ENCODE measurements around the gene LCP2. TPM values are rescaled to one million over a fixed set of nuclear protein-coding genes. Genes with fewer than 3 reads are reported as not detected.

The LCP2 gene
- total and polyA plus RNA-seq, 5 experiments from 2014 or later: 119 to 311 (median 227) TPM

- Mint-ChIP-seq H3K4me3 (peak overlapping the region in 6 of 10 donors; percentile 70 to 91 (median 78)), H3K9me3 (peaks cover 0 to 2% (median 0%) of the 10 kb centered on the region in 9 donors), H3K36me3 (no peaks in the 10 kb centered on the region), H3K27ac (no peak overlapping the region), H3K4me1 (peaks cover 0 to 50% (median 40%) of the 10 kb centered on the region in 4 donors), H3K27me3 (no peaks in the 10 kb centered on the region)
- ATAC-seq: no peak
- POLR2A ChIA-PET: interaction anchor here (0.8 to 6.1 kb wide), 12 partner anchors 21 to 111 kb away, joined by 3 to 280 read pairs (median 6); partner anchors contain the start of gene LCP2
- no peak for DNase-seq
Observed at GRCh38 chr5:170334626-170335025, 37.0 kb upstream of the LCP2 start.

- ATAC-seq (peak; percentile 27 to 45), DNase-seq (peak in 8 of 10 donors; percentile 18 to 59 (median 50))
- no peaks in the 10 kb centered on the region for H3K36me3 Mint-ChIP-seq
- H3K27me3 Mint-ChIP-seq: no peaks in the 10 kb centered on the region
- peaks cover 0 to 2% (median 0%) of the 10 kb centered on the region in 9 donors for H3K9me3 Mint-ChIP-seq
- peaks cover 0 to 44% (median 30%) of the 10 kb centered on the region in 4 donors for H3K4me1 Mint-ChIP-seq
- POLR2A ChIA-PET: interaction anchor here (0.8 to 6.1 kb wide), 12 partner anchors 20 to 110 kb away, joined by 3 to 280 read pairs (median 10); partner anchors contain the start of gene LCP2
- H3K4me3 Mint-ChIP-seq: peak overlapping the region in 6 of 10 donors; percentile 63 to 91 (median 78)
- H3K27ac Mint-ChIP-seq: no peak overlapping the region
Observed at GRCh38 chr5:170333161-170333910, 35.8 kb upstream of the LCP2 start.

- Mint-ChIP-seq H3K36me3 (no peaks in the 10 kb centered on the region), H3K4me3 (peak overlapping the region in 6 of 10 donors; percentile 34 to 91 (median 78)), H3K27me3 (no peaks in the 10 kb centered on the region), H3K4me1 (peaks cover 0 to 37% (median 17%) of the 10 kb centered on the region in 4 donors), H3K9me3 (peaks cover 0 to 2% (median 0%) of the 10 kb centered on the region in 9 donors), H3K27ac (no peak overlapping the region)
- DNase-seq (no peak), ATAC-seq (no peak)
- POLR2A ChIA-PET: interaction anchor here (0.8 to 6.1 kb wide), 9 partner anchors 12 to 70 kb away, joined by 4 to 280 read pairs (median 19); partner anchors contain the start of gene LCP2
Observed at GRCh38 chr5:170332058-170332457, 34.5 kb upstream of the LCP2 start.

GRCh38 chr5:170330568-170331054, 33.0 kb upstream of the LCP2 start:
- Mint-ChIP-seq H3K4me1 (peaks cover under 1 to 29% (median 8%) of the 10 kb centered on the region in 4 donors), H3K27me3 (no peaks in the 10 kb centered on the region), H3K4me3 (peak overlapping the region in 3 of 10 donors; percentile 77 to 90 (median 87)), H3K36me3 (no peaks in the 10 kb centered on the region), H3K9me3 (peaks cover 0 to 2% (median 0%) of the 10 kb centered on the region in 9 donors), H3K27ac (no peak overlapping the region)
- POLR2A ChIA-PET: interaction anchor here (1.0 to 6.1 kb wide), 13 partner anchors 11 to 77 kb away, joined by 4 to 280 read pairs (median 9); partner anchors contain the start of gene LCP2
- DNase-seq: peak in 3 of 10 donors; percentile 17 to 29 (median 22)
- peak; percentile 9 to 24 for ATAC-seq

GRCh38 chr5:170329524-170329923, 31.9 kb upstream of the LCP2 start:
- Mint-ChIP-seq H3K4me3 (no peak overlapping the region), H3K4me1 (peaks cover 9 to 26% (median 10%) of the 10 kb centered on the region in 4 donors), H3K27ac (no peak overlapping the region), H3K27me3 (no peaks in the 10 kb centered on the region), H3K9me3 (peaks cover 0 to 2% (median 0%) of the 10 kb centered on the region in 9 donors), H3K36me3 (no peaks in the 10 kb centered on the region)
- ATAC-seq (no peak), DNase-seq (no peak)
- POLR2A ChIA-PET: interaction anchor here (1.4 to 6.1 kb wide), 6 partner anchors 16 to 51 kb away, joined by 4 to 280 read pairs (median 12); partner anchors contain the start of gene LCP2

GRCh38 chr5:170327829-170328228, 30.3 kb upstream of the LCP2 start:
- H3K9me3 Mint-ChIP-seq: peaks cover 0 to 2% (median 0%) of the 10 kb centered on the region in 9 donors
- no peaks in the 10 kb centered on the region for H3K27me3 Mint-ChIP-seq
- H3K4me3 Mint-ChIP-seq: no peak overlapping the region
- peaks cover 12 to 15% (median 13%) of the 10 kb centered on the region in 4 donors for H3K4me1 Mint-ChIP-seq
- no peak overlapping the region for H3K27ac Mint-ChIP-seq
- ATAC-seq: no peak
- POLR2A ChIA-PET: interaction anchor here (0.7 to 3.2 kb wide), 8 partner anchors 8 to 61 kb away, joined by 3 to 13 read pairs (median 5); partner anchors contain the start of gene LCP2
- H3K36me3 Mint-ChIP-seq: no peaks in the 10 kb centered on the region
- no peak for DNase-seq

GRCh38 chr5:170327168-170327567, 29.6 kb upstream of the LCP2 start:
- Mint-ChIP-seq H3K9me3 (peaks cover 0 to 2% (median 0%) of the 10 kb centered on the region in 9 donors), H3K27me3 (no peaks in the 10 kb centered on the region), H3K4me1 (peaks cover 12 to 15% (median 14%) of the 10 kb centered on the region in 4 donors), H3K4me3 (no peak overlapping the region), H3K27ac (no peak overlapping the region), H3K36me3 (no peaks in the 10 kb centered on the region)
- no peak for ATAC-seq
- POLR2A ChIA-PET: interaction anchor here (0.7 to 3.2 kb wide), 10 partner anchors 10 to 60 kb away, joined by 3 to 13 read pairs (median 4); partner anchors contain the start of gene LCP2
- DNase-seq: no peak

- Mint-ChIP-seq H3K36me3 (no peaks in the 10 kb centered on the region), H3K4me1 (peaks cover 19 to 54% (median 34%) of the 10 kb centered on the region in 4 donors), H3K9me3 (no peaks in the 10 kb centered on the region), H3K27ac (peak overlapping the region in 7 of 10 donors; percentile 24 to 81 (median 46)), H3K27me3 (no peaks in the 10 kb centered on the region), H3K4me3 (peak overlapping the region in 5 of 10 donors; percentile 5 to 56 (median 21))
- peak; percentile 69 to 81 for ATAC-seq
- no peak for DNase-seq
- POLR2A ChIA-PET: interaction anchor here (0.8 to 3.0 kb wide), 10 partner anchors 9 to 56 kb away, joined by 3 to 19 read pairs (median 4); partner anchors contain the start of gene LCP2
Observed at GRCh38 chr5:170319301-170319700, 21.7 kb upstream of the LCP2 start.

GRCh38 chr5:170317499-170317898, 19.9 kb upstream of the LCP2 start:
- Mint-ChIP-seq H3K4me1 (peaks cover 26 to 72% (median 48%) of the 10 kb centered on the region in 4 donors), H3K27ac (peak overlapping the region in 2 of 10 donors; percentile 45 to 86), H3K27me3 (no peaks in the 10 kb centered on the region), H3K4me3 (no peak overlapping the region), H3K9me3 (no peaks in the 10 kb centered on the region), H3K36me3 (no peaks in the 10 kb centered on the region)
- DNase-seq (no peak), ATAC-seq (no peak)
- POLR2A ChIA-PET: interaction anchor here (1.0 to 1.9 kb wide), 3 partner anchors 9 to 16 kb away, joined by 3 to 5 read pairs (median 5); no protein-coding TSS in a partner anchor

- Mint-ChIP-seq H3K4me1 (peaks cover 32 to 77% (median 53%) of the 10 kb centered on the region in 4 donors), H3K4me3 (no peak overlapping the region), H3K27me3 (no peaks in the 10 kb centered on the region), H3K36me3 (no peaks in the 10 kb centered on the region), H3K9me3 (no peaks in the 10 kb centered on the region), H3K27ac (no peak overlapping the region)
- POLR2A ChIA-PET: interaction anchor here (0.6 to 1.9 kb wide), 3 partner anchors 10 to 58 kb away, joined by 3 to 5 read pairs (median 5); no protein-coding TSS in a partner anchor
- DNase-seq (no peak), ATAC-seq (no peak)
Observed at GRCh38 chr5:170316937-170317336, 19.4 kb upstream of the LCP2 start.

GRCh38 chr5:170315154-170315553, 17.6 kb upstream of the LCP2 start:
- no peaks in the 10 kb centered on the region for H3K9me3 Mint-ChIP-seq
- ATAC-seq: no peak
- peak overlapping the region in 4 of 10 donors; percentile 28 to 66 (median 62) for H3K27ac Mint-ChIP-seq
- H3K36me3 Mint-ChIP-seq: no peaks in the 10 kb centered on the region
- POLR2A ChIA-PET: interaction anchor here (1.0 to 4.7 kb wide), 5 partner anchors 11 to 46 kb away, joined by 3 to 26 read pairs (median 10); no protein-coding TSS in a partner anchor
- DNase-seq: no peak
- no peak overlapping the region for H3K4me3 Mint-ChIP-seq
- peaks cover 41 to 87% (median 71%) of the 10 kb centered on the region in 4 donors for H3K4me1 Mint-ChIP-seq
- H3K27me3 Mint-ChIP-seq: no peaks in the 10 kb centered on the region

GRCh38 chr5:170314541-170315095, 17.0 kb upstream of the LCP2 start:
- POLR2A ChIA-PET: interaction anchor here (0.9 to 4.7 kb wide), 11 partner anchors 11 to 46 kb away, joined by 3 to 34 read pairs (median 10); partner anchors contain the start of gene LCP2
- ATAC-seq (no peak), DNase-seq (no peak)
- no peaks in the 10 kb centered on the region for H3K9me3 Mint-ChIP-seq
- H3K36me3 Mint-ChIP-seq: no peaks in the 10 kb centered on the region
- H3K4me1 Mint-ChIP-seq: peaks cover 45 to 87% (median 72%) of the 10 kb centered on the region in 4 donors
- peak overlapping the region in 7 of 10 donors; percentile 14 to 96 (median 91) for H3K27ac Mint-ChIP-seq
- no peaks in the 10 kb centered on the region for H3K27me3 Mint-ChIP-seq
- no peak overlapping the region for H3K4me3 Mint-ChIP-seq

Data from naive thymus-derived CD8-positive, alpha-beta T cell (primary cell).